ENCODE measurements around the gene ARHGEF39.
"Not testable (repeated sequence)": the region's sequence is repeated elsewhere in the genome, so short reads cannot be mapped to it uniquely, and the experiment has no call there.

ARHGEF39 gene

GRCh38 chr9:35639631-35640030, 25.4 kb downstream of the ARHGEF39 start:
- no peak for DNase-seq (ENCODE audit: low read depth)
- no peak for TF ChIP-seq MAX (IDR thresholded peaks at IDR 0.05; ENCODE audit: low read depth, low read length)
- no peak for TF ChIP-seq POLR2A (IDR thresholded peaks at IDR 0.05; ENCODE audit: extremely low read depth, insufficient read length)
- TF ChIP-seq MYC (IDR thresholded peaks at IDR 0.05; ENCODE audit: low read depth, low read length), result no peak
- TF ChIP-seq, protein P1, sequence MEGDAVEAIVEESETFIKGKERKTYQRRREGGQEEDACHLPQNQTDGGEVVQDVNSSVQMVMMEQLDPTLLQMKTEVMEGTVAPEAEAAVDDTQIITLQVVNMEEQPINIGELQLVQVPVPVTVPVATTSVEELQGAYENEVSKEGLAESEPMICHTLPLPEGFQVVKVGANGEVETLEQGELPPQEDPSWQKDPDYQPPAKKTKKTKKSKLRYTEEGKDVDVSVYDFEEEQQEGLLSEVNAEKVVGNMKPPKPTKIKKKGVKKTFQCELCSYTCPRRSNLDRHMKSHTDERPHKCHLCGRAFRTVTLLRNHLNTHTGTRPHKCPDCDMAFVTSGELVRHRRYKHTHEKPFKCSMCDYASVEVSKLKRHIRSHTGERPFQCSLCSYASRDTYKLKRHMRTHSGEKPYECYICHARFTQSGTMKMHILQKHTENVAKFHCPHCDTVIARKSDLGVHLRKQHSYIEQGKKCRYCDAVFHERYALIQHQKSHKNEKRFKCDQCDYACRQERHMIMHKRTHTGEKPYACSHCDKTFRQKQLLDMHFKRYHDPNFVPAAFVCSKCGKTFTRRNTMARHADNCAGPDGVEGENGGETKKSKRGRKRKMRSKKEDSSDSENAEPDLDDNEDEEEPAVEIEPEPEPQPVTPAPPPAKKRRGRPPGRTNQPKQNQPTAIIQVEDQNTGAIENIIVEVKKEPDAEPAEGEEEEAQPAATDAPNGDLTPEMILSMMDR (IDR thresholded peaks at IDR 0.05; ENCODE audit: low read depth, low read length), result no peak
- H3K4me3 ChIP-seq (ENCODE audit: low read depth, low read length), result no peak overlapping the region

DNA sequence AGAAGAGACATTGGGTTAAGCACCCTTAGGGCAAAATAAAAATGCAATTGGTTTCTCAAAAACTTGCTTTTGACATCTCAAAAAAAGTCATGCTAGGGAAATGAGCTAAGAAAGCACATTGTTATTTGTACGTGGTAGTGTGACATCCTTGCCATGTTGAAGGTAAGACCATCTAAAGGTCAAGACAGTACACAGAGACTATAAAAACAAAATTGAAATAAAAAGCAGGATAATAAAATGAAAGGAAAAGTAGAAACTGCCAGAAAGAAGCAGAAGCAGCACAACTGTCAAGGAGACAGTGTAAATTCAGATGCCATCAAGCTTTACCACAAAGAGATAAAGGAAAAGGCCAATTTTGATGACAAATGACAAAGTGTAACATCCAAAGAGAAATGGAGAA, 25.8 kb downstream of the ARHGEF39 start:
- H3K4me3 ChIP-seq (ENCODE audit: low read depth, low read length); DNase-seq (ENCODE audit: low read depth): not testable (repeated sequence)

GRCh38 chr9:35638751-35639150, 26.2 kb downstream of the ARHGEF39 start:
- not testable (repeated sequence) for DNase-seq (ENCODE audit: low read depth); H3K4me3 ChIP-seq (ENCODE audit: low read depth, low read length)

DNA sequence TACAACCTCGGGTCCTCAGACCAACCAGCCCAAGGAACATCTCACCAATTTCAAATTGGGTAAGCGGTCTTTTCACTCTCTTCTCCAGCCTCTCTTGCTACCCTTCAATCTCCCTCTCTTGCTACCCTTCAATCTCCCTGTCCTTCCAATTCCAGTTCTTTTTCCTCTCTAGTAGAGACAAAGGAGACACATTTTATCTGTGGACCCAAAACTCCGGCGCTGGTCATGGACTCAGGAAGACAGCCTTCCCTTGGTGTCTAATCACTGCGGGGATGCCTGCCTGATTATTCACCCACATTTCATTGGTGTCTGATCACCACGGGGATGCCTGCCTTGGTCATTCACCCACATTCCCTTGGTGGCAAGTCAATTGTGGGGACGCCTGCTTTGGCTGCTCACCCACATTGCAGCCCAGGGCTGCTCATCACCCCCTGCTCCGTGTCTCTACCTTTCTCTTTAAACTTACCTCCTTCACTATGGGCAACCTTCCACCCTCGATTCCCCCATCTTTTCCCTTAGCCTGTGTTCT, 27.5 kb downstream of the ARHGEF39 start:
- H3K4me3 ChIP-seq (ENCODE audit: low read depth, low read length); DNase-seq (ENCODE audit: low read depth): not testable (repeated sequence)

- DNase-seq (ENCODE audit: low read depth); H3K4me3 ChIP-seq (ENCODE audit: low read depth, low read length): not testable (repeated sequence)
Observed at GRCh38 chr9:35636877-35637246, 28.1 kb downstream of the ARHGEF39 start.

GRCh38 chr9:35636135-35636876, 28.7 kb downstream of the ARHGEF39 start:
- TF ChIP-seq, protein P1 (IDR thresholded peaks at IDR 0.05; ENCODE audit: low read depth, low read length), result no peak
- TF ChIP-seq MYC (IDR thresholded peaks at IDR 0.05; ENCODE audit: low read depth, low read length) (no peak), MAX (IDR thresholded peaks at IDR 0.05; ENCODE audit: low read depth, low read length) (no peak), POLR2A (IDR thresholded peaks at IDR 0.05; ENCODE audit: extremely low read depth, insufficient read length) (no peak)
- H3K4me3 ChIP-seq (ENCODE audit: low read depth, low read length), result no peak overlapping the region
- no peak for DNase-seq (ENCODE audit: low read depth)

GRCh38 chr9:35635730-35636129, 29.3 kb downstream of the ARHGEF39 start:
- no peak for TF ChIP-seq POLR2A (IDR thresholded peaks at IDR 0.05; ENCODE audit: extremely low read depth, insufficient read length)
- H3K4me3 ChIP-seq (ENCODE audit: low read depth, low read length), result no peak overlapping the region

DNA sequence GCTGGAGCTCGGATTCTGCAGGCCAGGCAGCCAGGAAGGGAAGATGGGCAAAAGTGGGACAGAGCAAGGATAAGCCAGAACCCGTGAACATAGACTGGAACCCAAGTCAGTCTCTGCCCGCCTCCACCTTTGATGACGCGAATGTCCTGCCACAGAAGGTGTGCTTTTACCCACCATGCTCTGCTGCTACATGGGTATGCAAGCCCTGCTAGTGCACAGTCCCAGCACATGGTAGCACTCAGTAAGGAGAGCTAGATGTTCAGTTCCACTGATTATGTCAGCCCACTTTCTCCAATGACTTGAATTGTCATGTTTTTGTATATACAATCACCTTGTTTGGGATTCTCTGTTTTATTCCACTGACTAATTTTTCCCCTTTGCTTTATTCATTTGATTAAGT, 35.4 kb downstream of the ARHGEF39 start:
- H3K4me3 ChIP-seq (ENCODE audit: low read depth, low read length), result no peak overlapping the region
- no peak for TF ChIP-seq MAX (IDR thresholded peaks at IDR 0.05; ENCODE audit: low read depth, low read length)
- TF ChIP-seq MYC (IDR thresholded peaks at IDR 0.05; ENCODE audit: low read depth, low read length), result no peak
- TF ChIP-seq, protein P1 (IDR thresholded peaks at IDR 0.05; ENCODE audit: low read depth, low read length), result no peak
- no peak for TF ChIP-seq POLR2A (IDR thresholded peaks at IDR 0.05; ENCODE audit: extremely low read depth, insufficient read length)
- no peak for DNase-seq (ENCODE audit: low read depth)

More at GRCh38 chr9:35635730-35636129, 29.3 kb downstream of the ARHGEF39 start:
- no peak for DNase-seq (ENCODE audit: low read depth)
